HG03354 (cell line): ENCODE results near the gene MEGF11.

Experiments
- ATAC-seq: cut with Tn5 transposase; IDR thresholded peaks from one replicate; pipeline ENCODE4 v1.9.1; 2021; ENCODE audit warnings: mild to moderate bottlenecking; ENCODE audit not compliant: unreplicated experiment, poor library complexity, severe bottlenecking

Gene MEGF11

DNA sequence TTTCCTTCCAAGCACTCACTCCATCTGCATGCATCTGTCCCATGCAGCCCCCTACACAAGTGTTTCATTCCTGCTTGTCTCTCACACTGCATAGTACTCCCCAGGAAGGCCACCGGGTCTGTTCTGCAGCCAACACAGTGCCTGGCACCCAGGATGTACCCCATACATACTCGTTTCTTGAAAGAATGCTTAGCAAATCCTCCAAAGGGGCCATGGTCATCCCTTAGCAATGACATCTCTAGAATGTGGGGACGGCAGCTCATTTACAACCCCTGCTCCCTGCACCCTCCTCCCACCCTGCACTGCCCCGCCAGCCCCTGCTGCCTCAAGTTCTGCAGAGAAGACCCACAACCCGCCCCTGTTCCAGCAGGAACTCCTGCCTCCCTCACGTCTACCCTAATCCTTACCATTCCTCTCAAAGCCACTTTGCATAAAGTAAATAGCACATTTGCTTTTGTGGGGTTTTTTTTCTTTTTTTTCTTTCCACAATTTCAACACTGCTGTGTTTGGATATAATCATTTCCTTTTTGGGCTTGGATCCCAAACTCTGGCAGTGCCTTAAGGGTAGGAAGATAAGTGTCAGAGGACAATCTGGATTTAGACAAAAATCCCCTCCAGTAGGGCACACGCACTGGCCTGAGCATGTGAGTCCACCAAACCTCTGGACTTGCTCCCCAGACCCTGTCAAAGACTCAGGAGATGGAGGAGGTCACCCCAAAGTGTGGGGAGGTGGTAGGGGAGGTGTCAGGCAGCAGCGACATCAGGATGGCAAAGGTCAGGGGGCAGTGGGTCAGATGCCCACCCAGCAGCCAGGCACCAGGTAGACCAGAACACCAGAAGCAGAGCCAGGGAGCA is 68.4 kb downstream of the MEGF11 start:
- ATAC-seq: no peak

DNA sequence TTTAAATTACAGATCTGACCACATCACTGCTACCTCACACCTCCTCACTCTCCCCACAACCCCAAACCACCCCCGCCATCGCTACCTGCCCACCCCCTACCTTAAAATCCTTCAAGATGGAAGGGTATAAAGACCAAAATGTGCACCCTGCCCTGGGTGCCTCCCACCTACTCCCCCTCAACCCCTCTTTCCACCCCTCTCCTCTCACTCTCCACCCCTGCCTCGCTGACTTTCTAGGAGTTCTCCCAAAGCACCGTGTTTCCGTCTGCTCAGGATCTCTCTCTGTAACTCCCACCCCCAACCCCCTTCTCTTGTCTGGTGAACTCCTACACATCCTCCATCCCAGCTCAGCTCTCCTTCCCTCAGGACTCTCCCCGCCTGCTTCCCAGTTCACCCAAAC is 69.1 kb downstream of the MEGF11 start:
- ATAC-seq: no peak

DNA sequence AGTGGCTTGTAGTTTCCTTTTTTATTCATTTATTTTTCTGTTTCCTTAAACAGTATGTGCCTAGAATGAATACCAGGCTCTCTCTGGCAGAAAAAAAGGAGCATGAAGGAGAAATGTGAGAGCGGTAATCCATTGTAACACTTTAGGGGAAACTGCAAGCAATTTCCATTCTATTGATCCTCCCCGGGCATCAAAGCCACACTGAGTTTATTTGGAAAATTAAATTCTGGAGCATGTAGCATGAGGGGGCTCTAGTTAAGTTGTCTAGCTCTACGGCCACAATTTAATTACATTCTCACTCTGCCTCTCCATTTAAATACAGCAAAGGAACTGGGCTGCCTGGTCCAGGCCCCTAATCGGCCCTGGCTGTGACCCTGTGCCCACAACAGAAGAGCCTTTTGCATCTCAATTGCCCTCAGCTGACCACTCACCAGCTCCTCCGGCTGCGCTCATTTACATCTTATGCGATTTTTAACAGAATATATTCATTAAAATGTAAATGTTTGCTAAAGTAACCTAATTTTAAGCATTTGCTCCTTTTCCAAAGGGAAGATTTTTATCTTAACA is 72.9 kb downstream of the MEGF11 start:
- ATAC-seq: no peak

DNA sequence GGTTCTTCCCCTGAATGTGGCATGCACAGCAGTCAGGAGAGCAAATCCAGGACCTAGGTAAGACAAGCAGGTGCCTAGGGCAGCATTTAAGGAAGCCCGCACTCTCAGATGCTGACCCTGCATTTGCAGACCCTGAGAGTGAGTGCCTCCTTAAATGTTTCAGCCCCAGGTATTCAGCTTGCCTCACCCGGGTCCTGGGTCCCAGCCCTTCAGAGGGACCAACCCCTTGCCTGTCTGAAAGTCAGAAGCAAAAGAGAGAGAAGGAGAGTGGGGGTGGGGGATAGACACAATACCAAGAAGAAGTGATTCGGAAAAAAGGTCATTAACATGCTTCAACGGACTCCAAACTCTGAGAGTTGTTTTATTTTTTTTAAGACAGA is 75.0 kb downstream of the MEGF11 start:
- ATAC-seq: no peak

DNA sequence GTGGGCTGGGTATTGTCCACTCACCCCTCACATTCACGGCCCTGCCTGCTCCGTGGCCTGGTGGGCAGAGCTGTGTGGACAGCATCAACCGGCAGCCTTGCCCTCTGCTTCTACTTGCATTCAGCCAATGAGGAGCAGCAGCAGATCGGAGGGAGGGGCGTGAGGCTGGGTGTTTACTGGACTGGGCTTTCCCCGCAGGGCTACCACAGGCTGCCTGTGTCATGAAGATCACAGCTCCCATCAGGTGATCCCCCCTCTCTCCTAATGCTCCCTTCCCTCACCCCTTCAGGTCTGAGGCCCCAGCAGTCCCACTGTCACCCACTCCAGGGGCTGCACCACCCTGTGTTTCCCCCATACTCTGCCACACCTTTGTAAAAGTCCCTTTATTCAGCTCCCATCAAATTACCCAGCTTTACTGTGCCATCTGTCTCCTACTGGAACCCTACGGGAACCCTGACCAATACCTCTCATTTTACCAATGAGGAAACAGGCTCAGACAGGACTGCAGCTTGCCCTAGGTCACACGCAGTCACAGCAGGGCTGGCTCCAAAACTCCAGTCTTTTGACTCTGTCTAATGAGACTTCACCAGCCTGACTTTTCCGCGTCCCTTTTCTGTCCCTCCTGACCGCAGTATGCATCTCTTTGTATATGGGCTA is 81.1 kb downstream of the MEGF11 start:
- ATAC-seq: no peak

DNA sequence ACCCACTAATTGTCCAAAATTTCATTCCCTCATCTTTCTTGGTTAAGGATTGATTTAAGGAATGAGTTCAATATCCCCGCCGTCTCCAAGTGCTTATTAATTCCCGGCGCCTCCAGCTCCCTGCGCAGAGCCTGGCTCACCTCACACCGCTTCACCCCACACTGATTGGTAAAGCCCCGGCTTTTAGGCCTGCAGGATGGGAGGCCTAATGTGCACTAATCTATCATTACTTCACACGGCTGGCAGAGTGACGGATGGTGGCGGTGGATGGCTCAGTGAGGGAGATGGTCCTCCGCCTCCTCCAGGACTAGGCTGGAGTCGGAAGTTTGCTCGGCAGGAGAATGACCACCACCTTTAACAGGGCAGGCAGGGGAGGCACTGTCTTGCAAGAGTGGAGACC is 81.7 kb downstream of the MEGF11 start:
- no peak for ATAC-seq

DNA sequence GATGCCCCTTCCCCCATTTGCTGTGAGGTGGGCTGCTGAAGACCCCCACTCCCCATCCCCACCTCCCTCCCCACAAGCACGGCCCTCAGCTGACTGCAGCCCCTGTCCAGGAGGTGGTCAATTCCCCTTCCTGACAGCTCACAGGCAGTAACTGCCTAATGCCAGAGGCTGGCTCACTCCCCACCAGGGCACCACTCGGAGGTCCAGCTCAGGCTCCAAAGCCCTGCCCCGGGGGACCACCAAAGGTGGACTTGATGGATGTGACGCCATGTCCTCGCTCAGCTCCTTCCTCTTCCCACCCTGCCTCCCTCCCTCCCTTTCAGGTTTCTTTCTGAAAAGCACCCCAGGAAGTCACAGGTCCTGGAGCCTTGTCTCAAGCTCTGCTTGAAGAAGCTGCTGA is 82.8 kb downstream of the MEGF11 start:
- ATAC-seq: no peak

DNA sequence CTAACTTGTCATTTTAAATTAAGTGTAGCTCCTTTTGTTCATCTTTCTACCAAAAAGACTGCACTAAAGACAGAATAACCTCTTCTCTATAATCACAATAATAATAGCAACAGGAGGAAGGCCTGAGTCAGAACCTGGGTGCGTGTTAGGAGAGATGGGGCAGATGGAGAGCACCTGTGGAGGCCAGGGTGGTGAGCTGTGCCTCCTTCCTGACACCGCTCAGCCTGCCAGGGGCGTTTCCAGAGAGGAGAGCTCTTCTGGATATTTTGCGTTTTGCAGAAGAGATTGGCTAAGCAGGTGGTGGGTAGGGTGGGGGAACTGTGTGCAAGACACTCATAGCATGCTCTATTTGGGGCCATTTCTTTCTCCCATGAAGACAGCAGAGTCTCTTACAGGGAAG is 83.5 kb downstream of the MEGF11 start:
- no peak for ATAC-seq

DNA sequence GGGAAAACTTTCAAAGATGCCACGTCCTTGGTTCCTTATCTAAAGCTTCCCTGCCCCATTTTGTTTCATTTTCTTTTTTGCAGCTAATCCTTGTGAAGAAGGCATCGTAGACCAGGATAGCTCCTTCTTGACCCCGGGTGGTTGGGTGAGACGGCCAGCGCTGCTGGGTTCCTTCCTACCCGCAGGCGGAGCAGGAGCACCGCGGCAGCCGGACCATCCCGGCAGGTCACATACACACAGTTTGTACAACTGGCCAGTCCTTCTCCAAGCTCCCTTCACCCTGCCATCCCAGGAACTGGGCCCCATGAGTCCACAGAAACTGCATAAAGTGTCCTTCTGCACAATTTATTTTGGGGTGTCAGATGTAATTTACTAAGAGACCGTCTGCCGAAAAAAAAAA is 83.9 kb downstream of the MEGF11 start:
- ATAC-seq: no peak

DNA sequence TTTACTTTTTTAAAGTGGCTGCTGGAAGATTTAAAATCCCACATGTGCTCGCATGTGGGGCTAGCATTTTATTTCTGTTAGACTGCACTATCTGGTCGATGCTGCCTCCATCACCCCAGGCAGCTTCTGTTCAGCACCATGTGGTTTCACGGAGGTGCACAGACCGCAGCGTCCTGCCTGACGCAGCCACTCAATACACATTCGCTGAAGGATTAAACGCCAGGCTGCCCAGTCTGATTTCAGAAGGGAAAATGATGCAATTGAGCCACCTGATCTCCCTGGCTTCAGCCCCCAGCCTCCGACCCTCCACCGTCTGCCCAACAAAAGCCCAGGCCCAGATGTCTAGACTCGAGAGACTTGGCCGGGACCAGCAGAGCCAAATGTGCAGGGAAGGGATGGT is 84.5 kb downstream of the MEGF11 start:
- ATAC-seq: no peak

DNA sequence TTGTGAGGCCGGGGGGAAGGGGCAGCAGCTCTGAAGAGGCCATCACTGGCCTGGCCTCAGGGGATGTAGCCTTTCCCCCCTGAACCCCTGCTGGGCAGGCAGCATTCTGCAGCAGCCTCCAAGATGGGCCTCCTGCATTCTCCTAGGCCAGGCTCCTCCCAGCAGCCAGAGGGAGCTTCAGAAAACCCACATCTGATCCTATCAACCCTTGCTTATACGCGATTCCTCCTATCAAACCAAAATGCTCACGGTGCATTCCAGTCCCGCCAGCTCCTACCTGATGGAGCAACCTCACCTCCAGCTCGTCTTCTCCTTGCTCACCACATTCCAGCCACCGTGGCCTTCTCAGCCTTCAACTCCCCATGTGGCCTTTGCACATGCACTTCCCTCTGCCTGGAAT is 85.7 kb downstream of the MEGF11 start:
- no peak for ATAC-seq

DNA sequence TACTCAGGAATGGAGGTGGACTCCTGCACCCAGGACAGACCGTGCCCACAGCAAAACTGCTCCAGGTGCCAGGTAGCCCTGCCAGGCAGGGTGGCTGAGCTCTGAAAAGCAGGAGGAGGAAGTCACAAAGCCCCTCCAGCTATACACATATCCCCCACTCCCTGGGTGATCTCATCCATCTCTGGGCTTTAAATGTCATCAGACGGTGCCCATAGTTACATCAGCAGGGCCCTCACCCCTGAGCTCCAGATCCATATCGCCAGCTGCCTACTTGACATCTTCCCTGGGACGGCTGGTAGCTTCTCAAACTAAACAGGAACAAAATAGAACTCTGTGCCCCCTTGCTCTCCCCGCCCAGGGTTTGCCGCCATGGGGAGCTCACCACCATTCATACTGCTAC is 87.7 kb downstream of the MEGF11 start:
- no peak for ATAC-seq

DNA sequence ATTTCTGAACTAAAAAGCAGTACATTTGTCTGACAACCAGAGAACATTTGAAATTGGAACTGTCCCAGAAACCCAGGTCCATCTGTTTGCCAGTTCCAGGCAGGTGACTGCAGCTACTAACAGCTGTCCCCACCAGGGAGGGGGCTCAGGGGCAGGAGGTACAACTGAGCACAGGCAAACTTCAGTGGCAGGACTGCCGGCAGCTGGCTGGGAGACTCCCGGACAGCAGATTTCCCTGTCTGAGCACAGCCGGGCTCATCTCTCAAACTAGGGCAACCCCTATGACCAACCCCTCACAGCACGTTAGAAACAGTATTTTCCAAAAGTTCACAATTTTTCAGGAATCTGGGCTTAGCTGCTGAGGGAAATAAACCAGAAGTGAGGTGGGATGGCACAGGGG is 88.8 kb downstream of the MEGF11 start:
- ATAC-seq: no peak

DNA sequence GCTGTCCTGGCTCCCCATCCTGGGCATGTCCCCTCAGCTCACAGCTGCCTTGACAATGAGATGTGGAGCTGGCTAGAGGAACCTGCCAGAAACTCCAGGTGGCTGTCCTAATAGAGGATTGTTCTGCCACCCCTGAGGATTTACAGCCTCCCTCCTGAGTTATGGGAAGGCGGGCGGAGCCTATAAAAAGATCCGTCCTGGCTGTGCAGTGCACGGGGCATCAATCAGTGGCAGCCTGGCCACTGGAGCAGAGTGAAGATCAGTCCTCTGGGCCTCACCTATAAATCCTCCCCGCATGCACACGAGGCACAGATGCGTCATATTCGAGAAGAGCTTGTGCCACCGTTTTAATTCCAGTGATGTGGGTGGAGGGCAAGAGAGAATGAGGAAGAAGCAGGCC is 90.0 kb downstream of the MEGF11 start:
- no peak for ATAC-seq

DNA sequence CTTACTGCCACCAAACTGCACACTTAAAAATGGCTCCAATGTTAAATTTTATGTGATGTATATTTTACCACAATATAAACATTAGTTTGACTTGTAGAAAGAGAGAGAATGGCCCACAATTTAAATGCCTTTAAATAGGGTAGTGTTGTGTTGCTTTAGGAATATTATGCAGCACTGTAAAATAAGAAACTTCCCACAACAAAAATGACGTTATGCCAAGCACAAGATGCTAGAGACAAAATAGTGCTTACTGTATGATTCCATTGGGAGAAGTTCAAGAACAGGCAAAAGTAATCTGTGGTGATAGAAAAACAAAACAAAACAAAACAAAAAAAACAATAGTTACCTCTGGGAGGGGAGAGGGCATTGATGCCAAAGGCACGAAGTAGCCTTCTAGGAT is 91.3 kb downstream of the MEGF11 start:
- no peak for ATAC-seq

DNA sequence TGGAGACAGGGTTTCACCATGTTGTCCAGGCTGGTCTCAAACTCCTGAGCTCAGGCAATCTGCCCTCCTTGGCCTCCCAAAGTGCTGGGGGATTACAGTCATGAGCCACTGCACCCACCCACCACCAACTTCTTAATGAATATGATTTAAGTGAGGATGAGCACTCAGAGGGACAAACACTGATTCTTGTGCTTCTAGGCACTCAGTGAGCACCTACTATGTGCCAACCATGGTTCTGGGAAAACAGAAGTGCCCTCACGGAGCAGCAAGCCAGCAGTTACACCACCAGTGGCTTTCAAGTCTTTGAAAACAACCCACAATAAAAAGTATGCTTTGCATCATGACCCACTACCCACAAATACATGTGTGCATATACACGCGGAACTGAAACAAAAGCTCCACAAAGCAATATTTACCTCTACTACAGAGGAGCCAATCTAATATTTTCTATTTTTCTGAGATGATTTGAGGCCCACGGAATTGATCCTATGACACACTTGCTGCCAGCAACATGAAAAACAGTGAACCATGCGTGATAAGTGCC is 91.9 kb downstream of the MEGF11 start:
- ATAC-seq: no peak

DNA sequence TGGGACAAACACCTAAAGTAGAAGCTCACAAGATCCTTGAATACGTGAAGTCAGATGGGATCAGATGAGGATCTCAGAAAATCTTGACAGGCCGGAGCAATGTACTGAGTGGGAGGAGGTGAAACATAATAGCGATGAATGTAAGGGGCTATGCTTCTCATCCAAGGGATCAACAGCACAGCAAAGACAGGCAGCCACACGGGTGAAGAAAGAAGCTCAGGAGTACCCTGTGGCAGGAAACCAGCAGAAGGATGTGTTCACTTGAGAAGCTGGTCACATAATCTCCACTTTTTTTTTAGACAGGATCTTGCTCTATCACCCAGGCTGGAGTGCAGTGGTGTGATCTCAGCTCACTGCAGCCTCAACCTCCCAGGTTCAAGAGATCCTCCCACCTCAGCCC is 92.4 kb downstream of the MEGF11 start:
- ATAC-seq: no peak

DNA sequence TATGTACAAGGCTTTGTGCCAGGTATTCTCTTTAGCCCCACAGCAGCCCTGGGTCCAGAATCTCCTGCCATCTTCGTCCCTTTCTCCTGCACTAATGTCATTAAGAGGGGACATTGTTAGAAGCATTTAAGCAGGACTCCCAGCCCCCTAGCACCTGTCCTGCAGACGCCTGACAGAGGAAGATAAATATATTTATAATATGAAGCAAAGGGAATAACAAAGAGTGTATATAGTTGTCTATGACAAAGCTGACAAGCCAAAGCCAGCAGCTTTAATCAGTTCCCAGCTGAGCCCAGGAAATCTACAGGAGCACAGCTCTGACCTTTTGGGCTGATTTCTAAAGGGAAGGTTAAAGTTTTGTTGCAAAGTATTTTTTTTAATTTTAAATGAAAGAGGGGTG is 96.0 kb downstream of the MEGF11 start:
- no peak for ATAC-seq

DNA sequence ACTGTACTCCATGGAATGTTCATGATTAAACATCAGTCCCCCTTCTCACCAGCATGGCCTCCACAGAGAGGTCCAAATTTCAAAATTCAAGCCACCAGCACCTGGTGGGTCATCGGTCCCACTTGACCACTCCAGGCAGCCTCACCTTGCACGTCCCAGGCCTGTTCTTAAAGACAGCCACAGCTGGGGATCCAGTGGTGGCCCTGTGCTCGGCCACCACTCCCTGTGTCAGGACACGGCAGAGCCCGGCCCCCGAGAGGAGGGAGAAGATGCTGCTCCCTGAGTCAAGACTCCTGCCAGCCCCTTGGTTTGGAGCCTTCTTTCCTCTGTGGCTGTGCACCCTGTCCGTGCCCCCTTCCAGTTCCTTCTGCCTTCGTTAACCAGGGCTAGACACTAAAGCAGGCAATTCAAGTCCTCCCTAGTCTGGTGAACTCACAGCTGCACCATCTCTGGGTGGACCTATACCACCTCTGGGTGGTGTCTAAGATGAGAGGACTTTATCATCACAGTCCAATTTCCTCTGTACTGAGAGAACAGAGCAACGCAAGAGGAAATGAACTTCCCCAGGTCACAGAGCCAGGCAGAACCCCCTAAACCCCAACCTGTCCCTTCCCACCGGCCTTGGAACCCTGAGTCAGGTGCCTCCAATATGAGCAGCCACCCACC is 97.1 kb downstream of the MEGF11 start:
- no peak for ATAC-seq

DNA sequence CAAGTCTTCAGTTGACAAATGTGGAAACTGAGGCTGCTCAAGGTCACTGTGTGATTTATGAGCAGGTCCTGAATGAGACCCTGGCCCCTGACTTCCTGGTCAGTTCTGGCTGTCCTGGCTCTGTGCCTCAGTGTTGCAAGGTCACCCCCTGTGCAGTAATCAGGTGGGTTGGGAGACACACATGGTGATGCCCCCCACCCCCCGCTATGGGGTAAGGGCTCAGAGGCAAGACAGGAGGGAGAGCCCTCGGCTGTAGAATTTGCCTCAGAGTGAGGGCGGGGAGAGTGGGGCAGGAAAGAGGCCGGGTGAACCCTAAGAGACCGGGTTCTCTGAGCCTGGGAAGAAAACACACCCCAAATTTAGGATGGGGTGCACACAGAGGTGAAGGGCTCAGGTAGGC is 98.5 kb downstream of the MEGF11 start:
- ATAC-seq: no peak
